ENCODE results near the gene LRMDA.

LRMDA gene

GRCh38 chr10:75801121-75801520 is 369.7 kb downstream of the LRMDA start:
- no peaks in the 10 kb centered on the region for H3K4me1 ChIP-seq (ENCODE audit: control insufficient read depth, insufficient read depth, low read length)
- H3K9ac ChIP-seq (ENCODE audit: low read length) = no peak overlapping the region
- H3K27me3 ChIP-seq (ENCODE audit: control insufficient read depth, insufficient read depth, low read length) = no peaks in the 10 kb centered on the region
- H3K36me3 ChIP-seq (ENCODE audit: control insufficient read depth, insufficient read depth, low read length) = no peaks in the 10 kb centered on the region
- 0 out of 2 replicates have a peak, but pooled peaks cover 4% of the 10 kb centered on the region for H3K9me3 ChIP-seq (ENCODE audit: control insufficient read depth, insufficient read depth, low read depth, low read length)
- no peak overlapping the region for H3K27ac ChIP-seq (ENCODE audit: low read depth, low read length)
- H3K4me3 ChIP-seq (ENCODE audit: low read depth, low read length) = no peak overlapping the region

DNA sequence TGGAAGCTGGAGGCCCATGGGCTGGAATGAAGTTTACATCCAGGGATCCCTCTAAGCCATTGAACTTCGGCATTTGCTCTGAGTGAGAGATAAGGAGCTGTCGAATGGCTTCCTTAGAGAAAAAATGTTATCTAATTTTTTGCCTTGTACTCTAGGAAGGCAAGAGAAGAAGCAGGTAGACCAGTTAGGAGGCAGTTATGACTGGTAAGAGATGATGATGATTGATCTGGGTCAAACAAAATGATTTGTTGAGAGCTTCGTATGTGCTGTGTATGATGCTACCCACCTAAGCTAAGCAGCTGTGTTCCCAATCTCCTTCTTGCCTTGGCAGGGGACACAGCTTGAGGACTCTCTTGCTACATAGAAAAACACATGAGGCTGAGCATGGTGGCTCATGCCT is 370.2 kb downstream of the LRMDA start:
- H3K27me3 ChIP-seq (ENCODE audit: control insufficient read depth, insufficient read depth, low read length) = no peaks in the 10 kb centered on the region
- H3K27ac ChIP-seq (ENCODE audit: low read depth, low read length) = no peak overlapping the region
- no peaks in the 10 kb centered on the region for H3K36me3 ChIP-seq (ENCODE audit: control insufficient read depth, insufficient read depth, low read length)
- 0 out of 2 replicates have a peak, but pooled peaks cover 4% of the 10 kb centered on the region for H3K9me3 ChIP-seq (ENCODE audit: control insufficient read depth, insufficient read depth, low read depth, low read length)
- H3K9ac ChIP-seq (ENCODE audit: low read length) = no peak overlapping the region
- no peak overlapping the region for H3K4me3 ChIP-seq (ENCODE audit: low read depth, low read length)
- no peaks in the 10 kb centered on the region for H3K4me1 ChIP-seq (ENCODE audit: control insufficient read depth, insufficient read depth, low read length)

- H3K27me3 ChIP-seq (ENCODE audit: control insufficient read depth, insufficient read depth, low read length) = no peaks in the 10 kb centered on the region
- no peak overlapping the region for H3K27ac ChIP-seq (ENCODE audit: low read depth, low read length)
- H3K4me1 ChIP-seq (ENCODE audit: control insufficient read depth, insufficient read depth, low read length) = no peaks in the 10 kb centered on the region
- H3K9me3 ChIP-seq (ENCODE audit: control insufficient read depth, insufficient read depth, low read depth, low read length) = no peaks in the 10 kb centered on the region
- no peak overlapping the region for H3K4me3 ChIP-seq (ENCODE audit: low read depth, low read length)
- H3K9ac ChIP-seq (ENCODE audit: low read length) = no peak overlapping the region
- no peaks in the 10 kb centered on the region for H3K36me3 ChIP-seq (ENCODE audit: control insufficient read depth, insufficient read depth, low read length)
These were observed 371.7 kb downstream of the LRMDA start for GRCh38 chr10:75803121-75803520.

DNA sequence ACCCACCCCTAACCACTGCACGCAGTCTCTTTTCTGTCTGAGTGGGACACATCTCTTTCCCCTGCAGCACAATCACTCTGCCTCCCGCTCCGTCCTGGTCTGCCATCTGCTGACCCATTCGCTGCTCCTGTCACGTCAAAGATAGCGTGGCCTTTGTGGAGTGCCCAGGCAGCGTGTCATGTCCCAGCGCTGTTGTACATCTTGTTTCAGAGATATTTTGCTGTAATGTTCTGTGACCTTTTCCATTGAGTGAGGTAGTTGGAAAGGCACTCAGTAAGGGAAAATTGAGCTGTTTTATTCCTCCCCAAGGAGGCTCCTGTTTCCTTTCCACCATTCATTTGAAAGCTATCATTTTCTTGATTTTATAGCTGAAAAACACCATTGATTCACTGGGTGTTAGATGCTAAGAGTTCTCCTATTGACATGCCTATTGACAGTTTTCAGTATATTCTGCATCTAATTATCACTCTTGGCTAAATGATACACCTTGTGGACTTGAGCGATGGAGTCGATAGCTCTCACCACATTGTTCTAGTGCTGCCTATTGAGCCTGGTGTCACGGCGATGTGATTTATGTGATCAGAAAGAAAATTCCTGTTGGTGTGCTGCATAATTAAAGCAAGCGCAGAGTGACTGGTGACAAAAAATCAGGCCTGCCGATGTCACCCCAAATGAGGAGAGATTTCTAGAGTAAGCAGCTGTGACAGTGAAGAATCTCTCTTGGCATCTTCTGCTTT is 372.6 kb downstream of the LRMDA start:
- H3K9ac ChIP-seq (ENCODE audit: low read length) = no peak overlapping the region

DNA sequence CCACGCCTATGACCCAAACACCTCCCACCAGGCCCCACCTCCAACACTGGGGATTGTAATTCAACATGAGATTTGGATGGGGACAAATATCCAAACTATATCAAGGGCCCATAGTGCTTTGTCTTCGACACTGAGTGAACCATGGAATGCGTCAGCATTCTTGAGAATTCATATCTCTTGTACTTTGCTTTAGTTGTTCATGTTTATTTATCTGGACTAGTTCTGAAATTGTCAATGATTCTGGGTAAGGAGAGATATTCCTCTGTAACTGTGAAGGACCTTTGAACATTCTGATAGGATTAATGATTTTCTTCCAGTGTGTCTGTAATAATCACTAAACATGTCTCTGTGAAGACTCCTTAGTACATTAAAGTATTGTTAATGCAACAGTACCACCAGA is 374.8 kb downstream of the LRMDA start:
- Histone ChIP-seq H3K36me3 (ENCODE audit: control insufficient read depth, insufficient read depth, low read length) (no peaks in the 10 kb centered on the region), H3K27me3 (ENCODE audit: control insufficient read depth, insufficient read depth, low read length) (no peaks in the 10 kb centered on the region), H3K9me3 (ENCODE audit: control insufficient read depth, insufficient read depth, low read depth, low read length) (no peaks in the 10 kb centered on the region), H3K27ac (ENCODE audit: low read depth, low read length) (no peak overlapping the region), H3K4me1 (ENCODE audit: control insufficient read depth, insufficient read depth, low read length) (no peaks in the 10 kb centered on the region), H3K4me3 (ENCODE audit: low read depth, low read length) (no peak overlapping the region), H3K9ac (ENCODE audit: low read length) (no peak overlapping the region)

More for the DNA sequence above, 372.6 kb downstream of the LRMDA start:
- H3K36me3 ChIP-seq (ENCODE audit: control insufficient read depth, insufficient read depth, low read length) = no peaks in the 10 kb centered on the region
- no peaks in the 10 kb centered on the region for H3K4me1 ChIP-seq (ENCODE audit: control insufficient read depth, insufficient read depth, low read length)
- H3K4me3 ChIP-seq (ENCODE audit: low read depth, low read length) = no peak overlapping the region
- no peaks in the 10 kb centered on the region for H3K27me3 ChIP-seq (ENCODE audit: control insufficient read depth, insufficient read depth, low read length)
- no peaks in the 10 kb centered on the region for H3K9me3 ChIP-seq (ENCODE audit: control insufficient read depth, insufficient read depth, low read depth, low read length)
- H3K27ac ChIP-seq (ENCODE audit: low read depth, low read length) = no peak overlapping the region

DNA sequence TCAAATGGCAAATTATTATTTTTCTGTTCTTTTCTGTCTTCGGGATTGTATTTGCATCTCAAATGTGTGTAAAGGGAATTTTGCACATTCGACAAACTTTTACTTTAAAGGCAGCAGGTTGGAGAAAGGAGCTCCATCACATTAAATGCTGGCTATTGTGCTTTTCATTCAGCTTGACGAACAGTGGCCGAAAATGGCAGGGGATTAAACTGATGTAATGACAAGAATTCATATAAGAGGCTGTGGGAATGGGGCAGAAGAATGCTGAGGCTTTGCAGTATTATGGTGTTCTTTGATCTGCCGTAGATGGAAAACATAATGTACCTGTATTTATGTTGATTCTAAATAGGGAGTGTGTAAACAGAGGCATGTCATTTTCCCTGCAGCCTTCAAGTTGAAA is 376.0 kb downstream of the LRMDA start:
- Histone ChIP-seq H3K4me3 (ENCODE audit: low read depth, low read length) (no peak overlapping the region), H3K9ac (ENCODE audit: low read length) (no peak overlapping the region), H3K36me3 (ENCODE audit: control insufficient read depth, insufficient read depth, low read length) (no peaks in the 10 kb centered on the region), H3K4me1 (ENCODE audit: control insufficient read depth, insufficient read depth, low read length) (no peaks in the 10 kb centered on the region), H3K9me3 (ENCODE audit: control insufficient read depth, insufficient read depth, low read depth, low read length) (no peaks in the 10 kb centered on the region), H3K27ac (ENCODE audit: low read depth, low read length) (no peak overlapping the region), H3K27me3 (ENCODE audit: control insufficient read depth, insufficient read depth, low read length) (no peaks in the 10 kb centered on the region)

DNA sequence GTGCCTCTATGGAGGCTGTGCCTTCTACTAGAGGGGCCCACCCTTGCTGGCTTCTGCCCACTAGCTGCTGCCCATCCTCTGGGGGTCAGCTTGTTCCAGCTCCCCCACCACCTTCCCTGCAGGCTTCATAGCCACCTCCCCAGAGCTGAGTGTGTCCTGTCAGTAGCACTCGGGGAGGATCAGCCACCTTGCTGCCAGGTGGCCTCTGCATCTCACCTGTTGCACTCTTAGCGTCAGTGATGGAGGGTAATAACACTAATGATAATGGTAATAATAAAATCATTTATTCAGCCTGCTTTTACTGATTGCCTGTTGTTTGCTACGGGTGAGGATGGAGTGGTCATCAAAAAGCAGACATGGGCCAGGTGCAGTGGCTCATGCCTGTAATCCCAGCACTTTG is 377.6 kb downstream of the LRMDA start:
- no peaks in the 10 kb centered on the region for H3K4me1 ChIP-seq (ENCODE audit: control insufficient read depth, insufficient read depth, low read length)
- no peak overlapping the region for H3K27ac ChIP-seq (ENCODE audit: low read depth, low read length)
- no peak overlapping the region for H3K9ac ChIP-seq (ENCODE audit: low read length)
- H3K27me3 ChIP-seq (ENCODE audit: control insufficient read depth, insufficient read depth, low read length) = no peaks in the 10 kb centered on the region
- H3K4me3 ChIP-seq (ENCODE audit: low read depth, low read length) = no peak overlapping the region
- no peaks in the 10 kb centered on the region for H3K9me3 ChIP-seq (ENCODE audit: control insufficient read depth, insufficient read depth, low read depth, low read length)
- H3K36me3 ChIP-seq (ENCODE audit: control insufficient read depth, insufficient read depth, low read length) = no peaks in the 10 kb centered on the region

GRCh38 chr10:75814014-75814413 is 382.6 kb downstream of the LRMDA start:
- Histone ChIP-seq H3K9ac (ENCODE audit: low read length) (no peak overlapping the region), H3K4me1 (ENCODE audit: control insufficient read depth, insufficient read depth, low read length) (no peaks in the 10 kb centered on the region), H3K27ac (ENCODE audit: low read depth, low read length) (no peak overlapping the region), H3K9me3 (ENCODE audit: control insufficient read depth, insufficient read depth, low read depth, low read length) (no peaks in the 10 kb centered on the region), H3K36me3 (ENCODE audit: control insufficient read depth, insufficient read depth, low read length) (no peaks in the 10 kb centered on the region), H3K4me3 (ENCODE audit: low read depth, low read length) (no peak overlapping the region), H3K27me3 (ENCODE audit: control insufficient read depth, insufficient read depth, low read length) (no peaks in the 10 kb centered on the region)

DNA sequence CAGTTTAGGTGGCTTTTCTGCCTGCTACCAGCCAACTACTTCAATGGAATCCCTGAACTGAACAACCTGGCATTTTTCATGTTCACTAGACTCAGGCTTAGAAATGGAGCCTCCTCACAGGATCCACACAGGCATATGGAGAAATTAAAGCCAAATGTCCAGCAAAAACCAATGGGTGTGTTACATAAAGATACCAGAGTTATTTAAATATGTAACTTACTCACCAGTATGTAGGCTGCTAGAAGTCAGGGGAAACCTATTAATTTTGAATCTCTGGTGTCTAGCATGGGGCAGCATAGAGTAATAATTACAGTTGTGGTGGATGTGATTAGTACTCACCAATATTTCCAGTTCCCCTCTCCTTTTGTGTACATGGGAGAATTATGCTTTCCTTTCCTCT is 383.6 kb downstream of the LRMDA start:
- H3K27me3 ChIP-seq (ENCODE audit: control insufficient read depth, insufficient read depth, low read length) = no peaks in the 10 kb centered on the region
- H3K36me3 ChIP-seq (ENCODE audit: control insufficient read depth, insufficient read depth, low read length) = no peaks in the 10 kb centered on the region
- no peaks in the 10 kb centered on the region for H3K4me1 ChIP-seq (ENCODE audit: control insufficient read depth, insufficient read depth, low read length)
- no peak overlapping the region for H3K27ac ChIP-seq (ENCODE audit: low read depth, low read length)
- H3K9ac ChIP-seq (ENCODE audit: low read length) = no peak overlapping the region
- H3K9me3 ChIP-seq (ENCODE audit: control insufficient read depth, insufficient read depth, low read depth, low read length) = no peaks in the 10 kb centered on the region
- H3K4me3 ChIP-seq (ENCODE audit: low read depth, low read length) = no peak overlapping the region

DNA sequence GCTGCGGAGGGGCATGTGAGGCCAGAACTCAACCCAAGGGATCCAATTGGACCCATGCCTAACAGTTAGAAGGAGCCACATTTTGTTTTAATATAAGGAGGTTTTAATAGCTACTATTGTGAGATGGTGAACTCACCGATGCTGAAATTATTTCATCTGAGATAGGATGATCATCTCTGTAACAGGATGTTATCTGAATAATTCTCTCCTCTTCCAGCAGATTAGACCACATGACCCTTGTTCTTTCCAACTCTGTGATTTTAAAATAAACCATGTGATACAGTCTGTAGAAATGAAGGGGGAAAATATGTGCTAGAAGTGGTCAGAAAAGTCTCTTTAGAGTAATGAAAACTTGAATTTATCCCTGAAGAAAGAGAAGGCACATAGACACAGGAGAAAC is 385.8 kb downstream of the LRMDA start:
- H3K36me3 ChIP-seq (ENCODE audit: control insufficient read depth, insufficient read depth, low read length) = no peaks in the 10 kb centered on the region
- no peak overlapping the region for H3K27ac ChIP-seq (ENCODE audit: low read depth, low read length)
- no peak overlapping the region for H3K9ac ChIP-seq (ENCODE audit: low read length)
- H3K27me3 ChIP-seq (ENCODE audit: control insufficient read depth, insufficient read depth, low read length) = no peaks in the 10 kb centered on the region
- no peak overlapping the region for H3K4me3 ChIP-seq (ENCODE audit: low read depth, low read length)
- H3K4me1 ChIP-seq (ENCODE audit: control insufficient read depth, insufficient read depth, low read length) = no peaks in the 10 kb centered on the region
- no peaks in the 10 kb centered on the region for H3K9me3 ChIP-seq (ENCODE audit: control insufficient read depth, insufficient read depth, low read depth, low read length)

DNA sequence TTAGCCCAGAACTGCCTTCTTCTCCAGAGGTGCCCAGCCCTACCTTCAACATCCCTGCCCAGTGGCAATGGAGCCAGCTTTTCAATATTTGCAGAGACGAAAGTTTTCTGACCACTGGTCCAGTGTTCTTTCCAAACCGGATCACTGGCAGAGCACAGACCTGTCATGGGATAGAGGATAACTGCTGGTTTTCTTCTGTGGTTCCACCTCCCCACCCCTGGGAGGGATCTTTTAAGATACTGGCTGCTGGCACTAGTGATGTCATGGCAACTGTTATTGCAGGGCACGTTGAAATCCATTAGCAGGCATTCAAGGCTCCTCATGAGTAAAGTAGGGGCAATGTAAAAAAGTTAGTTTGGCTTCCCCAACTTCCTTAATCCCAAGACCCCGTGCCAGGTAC is 387.1 kb downstream of the LRMDA start:
- H3K4me3 ChIP-seq (ENCODE audit: low read depth, low read length) = no peak overlapping the region
- no peaks in the 10 kb centered on the region for H3K27me3 ChIP-seq (ENCODE audit: control insufficient read depth, insufficient read depth, low read length)
- H3K4me1 ChIP-seq (ENCODE audit: control insufficient read depth, insufficient read depth, low read length) = no peaks in the 10 kb centered on the region
- no peaks in the 10 kb centered on the region for H3K36me3 ChIP-seq (ENCODE audit: control insufficient read depth, insufficient read depth, low read length)
- H3K9ac ChIP-seq (ENCODE audit: low read length) = no peak overlapping the region
- no peak overlapping the region for H3K27ac ChIP-seq (ENCODE audit: low read depth, low read length)
- H3K9me3 ChIP-seq (ENCODE audit: control insufficient read depth, insufficient read depth, low read depth, low read length) = no peaks in the 10 kb centered on the region

Data from HUES6 (cell line).